ENCODE data around the gene KIAA1755.

- no peak for TF ChIP-seq POLR2A (IDR thresholded peaks at IDR 0.05)
- TF ChIP-seq, protein P1, sequence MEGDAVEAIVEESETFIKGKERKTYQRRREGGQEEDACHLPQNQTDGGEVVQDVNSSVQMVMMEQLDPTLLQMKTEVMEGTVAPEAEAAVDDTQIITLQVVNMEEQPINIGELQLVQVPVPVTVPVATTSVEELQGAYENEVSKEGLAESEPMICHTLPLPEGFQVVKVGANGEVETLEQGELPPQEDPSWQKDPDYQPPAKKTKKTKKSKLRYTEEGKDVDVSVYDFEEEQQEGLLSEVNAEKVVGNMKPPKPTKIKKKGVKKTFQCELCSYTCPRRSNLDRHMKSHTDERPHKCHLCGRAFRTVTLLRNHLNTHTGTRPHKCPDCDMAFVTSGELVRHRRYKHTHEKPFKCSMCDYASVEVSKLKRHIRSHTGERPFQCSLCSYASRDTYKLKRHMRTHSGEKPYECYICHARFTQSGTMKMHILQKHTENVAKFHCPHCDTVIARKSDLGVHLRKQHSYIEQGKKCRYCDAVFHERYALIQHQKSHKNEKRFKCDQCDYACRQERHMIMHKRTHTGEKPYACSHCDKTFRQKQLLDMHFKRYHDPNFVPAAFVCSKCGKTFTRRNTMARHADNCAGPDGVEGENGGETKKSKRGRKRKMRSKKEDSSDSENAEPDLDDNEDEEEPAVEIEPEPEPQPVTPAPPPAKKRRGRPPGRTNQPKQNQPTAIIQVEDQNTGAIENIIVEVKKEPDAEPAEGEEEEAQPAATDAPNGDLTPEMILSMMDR (IDR thresholded peaks at IDR 0.05 in 4 of 5, conservative IDR thresholded peaks at IDR 0.05 in 1 of 5), result no peak
These were observed 97.4 kb downstream of the KIAA1755 start for GRCh38 chr20:38162878-38163875.

All from gastrocnemius medialis (tissue), 4 donors.